ENCODE results near the gene EFL1. TPM values are rescaled to one million over a fixed set of nuclear protein-coding genes. Genes with fewer than 3 reads are reported as not detected.

EFL1 gene
- total and polyA plus RNA-seq, 2 donors (not counting 3 experiments of a cell fraction or from before 2014, with no cell fraction given): 6.6 to 21.9 TPM

DNA sequence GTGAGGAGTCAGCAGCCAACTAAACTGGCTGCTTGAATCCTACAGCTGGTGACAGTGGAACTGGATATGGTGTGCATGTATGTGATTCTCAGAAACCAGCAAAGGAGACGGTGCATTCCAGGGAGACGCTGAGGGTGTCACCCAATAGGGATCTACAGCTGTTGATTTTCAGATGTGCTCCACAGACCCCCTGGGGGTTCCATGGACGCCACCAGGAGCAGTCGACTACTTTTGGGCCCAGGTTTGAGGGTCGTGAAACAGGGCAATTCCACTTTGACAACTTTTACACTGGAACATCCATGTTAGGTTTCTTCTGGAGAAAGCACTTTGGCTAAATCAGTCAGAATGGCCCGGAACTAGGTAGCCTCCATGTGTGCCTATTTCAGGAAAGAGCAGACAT, 145.2 kb downstream of the EFL1 start:
- H3K27me3 ChIP-seq (ENCODE audit: control insufficient read depth in 2 of 2, insufficient read depth in 2 of 2, low read length in 2 of 2): no peaks in the 10 kb centered on the region
- no peak overlapping the region for H2AFZ ChIP-seq (ENCODE audit: low read depth, low read length)
- intact Hi-C loops (cut with micrococcal nuclease) (no loop called here), dilution Hi-C loops (cut with MboI; ENCODE audit: extremely low pct_ligation_motif_present, low sequenced_read_pairs) (no loop called here)
- ChIA-PET POLR2A (no interaction called here), CTCF (interaction anchor here (2.0 to 2.8 kb wide), 2 partner anchors 9 to 13 kb away, joined by 4 to 13 read pairs; no protein-coding TSS in a partner anchor)
- H3K9me1 ChIP-seq (replicated peaks; ENCODE audit: control insufficient read depth, extremely low read depth, insufficient read depth, low read length): no peaks in the 10 kb centered on the region
- TF ChIP-seq JUN (IDR thresholded peaks at IDR 0.05; ENCODE audit: borderline replicate concordance, insufficient read depth, insufficient read length, low read depth): no peak
- TF ChIP-seq, protein P1, sequence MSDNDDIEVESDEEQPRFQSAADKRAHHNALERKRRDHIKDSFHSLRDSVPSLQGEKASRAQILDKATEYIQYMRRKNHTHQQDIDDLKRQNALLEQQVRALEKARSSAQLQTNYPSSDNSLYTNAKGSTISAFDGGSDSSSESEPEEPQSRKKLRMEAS (IDR thresholded peaks at IDR 0.05; ENCODE audit: insufficient read depth, insufficient read length): no peak
- TF ChIP-seq EZH2 (IDR thresholded peaks at IDR 0.05; ENCODE audit: borderline replicate concordance, low read depth, low read length, severe bottlenecking): no peak
- TF ChIP-seq, protein P2, sequence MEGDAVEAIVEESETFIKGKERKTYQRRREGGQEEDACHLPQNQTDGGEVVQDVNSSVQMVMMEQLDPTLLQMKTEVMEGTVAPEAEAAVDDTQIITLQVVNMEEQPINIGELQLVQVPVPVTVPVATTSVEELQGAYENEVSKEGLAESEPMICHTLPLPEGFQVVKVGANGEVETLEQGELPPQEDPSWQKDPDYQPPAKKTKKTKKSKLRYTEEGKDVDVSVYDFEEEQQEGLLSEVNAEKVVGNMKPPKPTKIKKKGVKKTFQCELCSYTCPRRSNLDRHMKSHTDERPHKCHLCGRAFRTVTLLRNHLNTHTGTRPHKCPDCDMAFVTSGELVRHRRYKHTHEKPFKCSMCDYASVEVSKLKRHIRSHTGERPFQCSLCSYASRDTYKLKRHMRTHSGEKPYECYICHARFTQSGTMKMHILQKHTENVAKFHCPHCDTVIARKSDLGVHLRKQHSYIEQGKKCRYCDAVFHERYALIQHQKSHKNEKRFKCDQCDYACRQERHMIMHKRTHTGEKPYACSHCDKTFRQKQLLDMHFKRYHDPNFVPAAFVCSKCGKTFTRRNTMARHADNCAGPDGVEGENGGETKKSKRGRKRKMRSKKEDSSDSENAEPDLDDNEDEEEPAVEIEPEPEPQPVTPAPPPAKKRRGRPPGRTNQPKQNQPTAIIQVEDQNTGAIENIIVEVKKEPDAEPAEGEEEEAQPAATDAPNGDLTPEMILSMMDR (IDR thresholded peaks at IDR 0.05; ENCODE audit: extremely low read depth in 1 of 2, insufficient read depth in 1 of 2, low read depth in 1 of 2, low read length in 2 of 2): no peak
- TF ChIP-seq MYC (IDR thresholded peaks at IDR 0.05; ENCODE audit: low read depth, low read length): no peak
- TF ChIP-seq GATA2 (IDR thresholded peaks at IDR 0.05; ENCODE audit: insufficient read depth, insufficient read length, low read depth, low read length): no peak
- TF ChIP-seq POLR2AphosphoS5 (IDR thresholded peaks at IDR 0.05; ENCODE audit: insufficient read depth, low read depth, low read length): no peak
- no peak for TF ChIP-seq POLR2A (IDR thresholded peaks at IDR 0.05; ENCODE audit: low read depth, low read length)
- TF ChIP-seq FOS (IDR thresholded peaks at IDR 0.05; ENCODE audit: borderline replicate concordance, insufficient read depth, low read length): no peak
- no peaks in the 10 kb centered on the region for H3K9me3 ChIP-seq (replicated peaks; ENCODE audit: control insufficient read depth, insufficient read depth, low read length)
- no peak for FAIRE-seq
- H3K79me2 ChIP-seq (ENCODE audit: control insufficient read depth, insufficient read depth, low read length): no peaks in the 10 kb centered on the region
- BruUV-seq (replicated peaks): no TSS peak
- no peak overlapping the region for H3K9ac ChIP-seq (replicated peaks; ENCODE audit: extremely low read depth, insufficient read depth, low read length)
- no peak overlapping the region for H3K4me3 ChIP-seq (replicated peaks in 1 of 3; ENCODE audit: insufficient read depth in 1 of 3, low read depth in 1 of 3, low read length in 3 of 3)
- H3K4me1 ChIP-seq (ENCODE audit: control insufficient read depth, extremely low read depth, insufficient read depth, low read length): peaks cover 2% of the 10 kb centered on the region
- H3K36me3 ChIP-seq (ENCODE audit: control insufficient read depth in 2 of 2, extremely low read depth in 1 of 2, insufficient read depth in 2 of 2, low read length in 2 of 2): no peaks in the 10 kb centered on the region
- DNase-seq (ENCODE audit: low read depth, low spot score): no peak
- no peak overlapping the region for H3K27ac ChIP-seq (ENCODE audit: insufficient read depth, low read depth, low read length)
- no peak overlapping the region for H3K4me2 ChIP-seq (ENCODE audit: insufficient read depth, low read length)
- no peaks in the 10 kb centered on the region for H4K20me1 ChIP-seq (replicated peaks; ENCODE audit: control insufficient read depth, extremely low read depth, insufficient read depth, low read length)

Data from endothelial cell of umbilical vein (primary cell).